Measurements from ENCODE around the gene IL20RA.

- TF ChIP-seq CEBPB (IDR thresholded peaks at IDR 0.05) (no peak), ZBTB7A (IDR thresholded peaks at IDR 0.05; ENCODE audit: low read depth) (no peak), EP300 (IDR thresholded peaks at IDR 0.05; ENCODE audit: borderline replicate concordance) (no peak), REST (IDR thresholded peaks at IDR 0.05; ENCODE audit: low read depth) (no peak), CREB1 (IDR thresholded peaks at IDR 0.05; ENCODE audit: low read depth) (no peak), YY1 (IDR thresholded peaks at IDR 0.05; ENCODE audit: low read depth) (no peak), TAF1 (IDR thresholded peaks at IDR 0.05; ENCODE audit: low read depth) (no peak), RAD21 (IDR thresholded peaks at IDR 0.05; ENCODE audit: low read depth) (no peak), MAX (IDR thresholded peaks at IDR 0.05) (no peak), TCF12 (IDR thresholded peaks at IDR 0.05; ENCODE audit: low read depth) (no peak)
These were observed 10.9 kb downstream of the IL20RA start for GRCh38 chr6:137033828-137034227.

Measured in Ishikawa (cell line).